Transverse colon (tissue), 3 donors: ENCODE measurements around the gene VWA5B1.
"Not testable (repeated sequence)": the region's sequence is repeated elsewhere in the genome, so short reads cannot be mapped to it uniquely, and the experiment has no call there.

Experiments
- CTCF ChIP-seq, 5 experiments: fragments of 200-600 bp in 3 of 5; fragments of 450-650 bp in 2 of 5; sonication (generic) in 3 of 5; IDR thresholded peaks; 1 replicate in 2 of 5; 2 replicates in 3 of 5; pipeline ENCODE4 v1.5.1; 2016 to 2017; ENCODE audit warnings: antibody characterized with exemption in 5 of 5, inconsistent platforms in 3 of 5, mild to moderate bottlenecking in 2 of 5, moderate library complexity in 1 of 5
- POLR2A ChIP-seq: fragments of 450-650 bp; IDR thresholded peaks from one replicate; pipeline ENCODE4 v1.6.1; 2016; ENCODE audit warnings: antibody characterized with exemption, mild to moderate bottlenecking, moderate library complexity

- not testable (repeated sequence) for TF ChIP-seq CTCF (IDR thresholded peaks at IDR 0.05); POLR2A
Measured at GRCh38 chr1:20287696-20288095, 3.0 kb upstream of the VWA5B1 start.
